HPDE6-E6E7 (cell line): ENCODE data around the gene CSNK1D.
"Not testable (repeated sequence)": the region's sequence is repeated elsewhere in the genome, so short reads cannot be mapped to it uniquely, and the experiment has no call there.

Experiments used
- DNase-seq: peaks from one replicate; pipeline ENCODE4 v3.0.0; 2011; ENCODE audit warnings: missing footprints; ENCODE audit errors: extremely low spot score

The CSNK1D gene

DNA sequence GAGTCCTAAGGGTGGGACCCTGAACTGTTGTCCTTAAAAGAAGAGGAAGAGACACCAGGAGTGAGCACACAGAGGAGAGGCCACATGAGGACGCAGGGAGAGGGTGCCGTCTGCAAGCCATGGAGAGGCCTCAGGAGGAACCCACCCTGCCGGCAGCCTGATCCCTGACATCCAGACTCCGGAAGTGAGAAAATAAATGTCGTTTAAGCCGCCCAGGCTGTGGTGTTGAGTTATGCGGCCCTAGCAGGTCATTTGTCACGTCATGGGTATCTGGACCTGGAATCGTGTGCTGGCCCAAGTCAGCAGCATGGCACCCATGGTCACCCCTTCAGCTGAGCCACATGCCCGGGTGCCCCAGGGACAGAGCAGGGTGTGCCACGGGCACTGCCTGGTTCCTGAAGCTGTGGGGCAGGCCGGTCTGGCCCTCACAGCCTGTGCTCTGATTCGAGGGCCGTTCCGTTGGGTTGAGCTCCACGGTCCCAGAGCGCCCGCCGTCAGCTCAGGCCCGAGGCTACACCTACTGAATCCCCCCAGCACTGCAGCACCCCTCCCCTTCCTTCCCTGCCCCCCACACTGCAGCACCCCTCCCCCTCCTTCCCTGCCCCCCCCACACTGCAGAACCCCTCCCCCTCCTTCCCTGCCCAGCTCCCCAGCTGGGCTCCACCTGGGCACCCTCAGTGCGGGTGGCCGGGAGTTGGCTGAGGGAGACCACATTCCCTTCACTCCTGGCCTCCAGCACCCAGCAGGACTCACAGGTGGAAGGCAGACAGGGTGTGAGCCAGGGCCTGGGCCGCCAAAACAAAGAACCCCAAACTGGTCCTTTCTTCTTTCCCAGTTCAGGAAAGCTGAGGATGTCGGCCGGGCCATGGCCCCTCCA lies 58.2 kb downstream of the CSNK1D start:
- DNase-seq, result no peak

DNA sequence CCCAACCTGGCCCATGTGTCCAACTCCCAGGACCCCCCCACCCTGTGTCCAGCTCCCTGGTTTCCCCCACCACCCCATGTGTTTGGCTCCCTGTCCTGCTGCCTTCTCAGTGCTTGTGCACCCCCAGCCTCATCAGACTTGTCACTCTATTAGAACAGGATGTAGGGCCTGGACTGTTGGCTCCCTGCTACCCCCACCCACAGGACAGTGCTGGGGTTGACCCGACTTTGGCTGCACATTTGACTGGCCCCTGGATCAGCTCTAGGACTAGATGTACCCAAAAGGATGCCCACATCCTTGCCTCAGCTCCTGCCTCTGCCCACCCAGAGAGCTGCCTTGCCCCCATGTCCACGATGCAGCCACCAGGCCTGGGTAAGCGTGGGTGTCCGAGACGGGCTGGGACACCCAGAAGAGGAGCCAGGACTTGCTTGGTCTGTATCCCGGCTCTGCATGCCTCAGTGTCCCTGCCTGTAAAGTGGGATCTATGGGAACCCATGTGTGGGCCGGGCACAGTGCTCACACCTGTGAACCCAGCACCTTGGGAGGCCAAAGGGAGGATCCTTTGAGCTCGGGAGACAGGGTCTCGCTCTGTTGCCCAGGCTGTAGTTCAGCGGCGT lies 59.4 kb downstream of the CSNK1D start:
- no peak for DNase-seq

- DNase-seq, result peak; percentile 86
These were observed 60.1 kb downstream of the CSNK1D start for GRCh38 chr17:82213251-82214011.

- DNase-seq, result peak; percentile 80
These were observed 60.9 kb downstream of the CSNK1D start, which contains the start of gene CCDC57 for GRCh38 chr17:82212331-82213250. CCDC57 (minus strand) TSS chr17:82212842; CDS start chr17:82201944, 10,898 bp downstream.

DNA sequence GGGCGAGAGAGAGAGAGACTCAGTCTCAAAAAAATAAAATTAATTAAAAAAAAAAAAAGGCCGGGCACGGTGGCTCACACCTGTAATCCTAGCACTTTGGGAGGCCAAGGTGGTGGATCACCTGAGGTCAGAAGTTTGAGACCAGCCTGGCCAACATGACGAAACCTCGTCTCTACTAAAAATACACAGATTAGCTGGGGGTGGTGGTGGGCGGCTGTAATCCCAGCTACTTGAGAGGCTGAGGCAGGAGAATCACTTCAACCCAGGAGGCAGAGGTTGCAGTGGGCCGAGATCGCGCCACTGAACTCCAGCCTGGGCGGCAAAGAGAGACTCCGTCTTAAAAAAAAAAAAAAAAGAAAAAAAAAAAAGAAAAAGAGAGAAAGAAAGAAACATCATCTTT lies 62.8 kb downstream of the CSNK1D start:
- DNase-seq, result not testable (repeated sequence)

DNA sequence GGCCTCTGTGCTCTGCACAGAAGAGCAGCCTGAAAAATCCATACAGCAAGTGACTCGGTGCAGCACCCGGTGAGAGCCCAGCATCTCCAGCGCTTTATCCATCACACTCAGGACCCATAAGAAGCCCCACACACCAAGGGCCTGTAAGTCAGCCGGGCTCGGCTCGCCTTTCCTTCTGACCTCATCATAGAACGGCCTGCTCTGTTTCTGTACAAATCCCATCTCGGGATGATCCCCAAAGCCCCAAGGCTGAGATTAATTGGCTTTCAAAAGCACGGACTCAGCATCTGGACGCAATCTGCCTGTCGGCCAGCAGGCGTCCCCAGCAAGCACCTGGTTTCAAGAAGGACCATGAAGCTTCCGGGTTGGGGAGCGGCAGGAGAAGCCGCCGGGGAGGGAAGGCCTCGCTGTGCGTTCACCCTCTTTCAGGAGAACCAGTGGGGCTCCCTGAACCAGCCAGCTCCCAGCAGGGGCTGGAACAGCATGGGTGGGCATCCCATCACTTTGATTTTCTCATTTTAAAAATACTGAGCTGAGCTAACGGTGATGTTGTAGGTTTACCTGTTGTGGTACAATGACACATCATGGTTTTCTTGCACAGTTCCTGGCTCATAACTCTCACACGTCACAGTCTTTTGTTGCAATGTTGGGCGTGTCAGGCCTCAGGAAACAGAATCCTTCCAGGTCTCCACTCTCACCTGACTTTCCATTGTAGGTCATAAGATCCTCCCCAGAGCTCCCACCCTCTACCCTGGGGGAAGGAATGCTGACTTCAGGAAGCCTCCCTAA lies 67.6 kb downstream of the CSNK1D start:
- DNase-seq, result peak; percentile 89

GRCh38 chr17:82204831-82205719 lies 68.4 kb downstream of the CSNK1D start:
- peak; percentile 88 for DNase-seq

DNA sequence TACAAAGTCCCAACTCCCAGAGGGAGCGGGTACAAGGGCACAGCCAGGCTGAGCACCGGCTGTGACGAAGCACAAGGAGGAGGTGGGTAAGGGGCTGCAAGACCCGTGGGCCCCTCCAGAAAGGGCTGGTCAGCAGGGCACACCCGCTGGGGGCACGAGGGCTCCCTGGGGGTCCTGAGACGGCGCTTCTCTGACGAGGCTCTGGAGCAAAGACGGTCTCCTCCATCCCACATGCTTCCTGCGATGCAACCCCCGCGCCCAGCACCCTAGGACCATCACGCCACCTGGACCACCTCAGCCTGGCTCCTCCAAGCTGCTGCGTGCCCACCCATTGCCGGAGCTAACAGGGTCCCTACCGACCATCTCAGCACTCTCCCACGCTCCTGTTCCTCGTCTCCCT lies 69.6 kb downstream of the CSNK1D start:
- DNase-seq, result no peak

- DNase-seq, result no peak
These were observed 70.5 kb downstream of the CSNK1D start for GRCh38 chr17:82202981-82203380.

GRCh38 chr17:82201498-82201910 lies 72.0 kb downstream of the CSNK1D start:
- DNase-seq, result no peak

GRCh38 chr17:82200743-82201497 lies 72.6 kb downstream of the CSNK1D start:
- DNase-seq, result no peak

GRCh38 chr17:82200135-82200534 lies 73.4 kb downstream of the CSNK1D start:
- DNase-seq, result no peak

DNA sequence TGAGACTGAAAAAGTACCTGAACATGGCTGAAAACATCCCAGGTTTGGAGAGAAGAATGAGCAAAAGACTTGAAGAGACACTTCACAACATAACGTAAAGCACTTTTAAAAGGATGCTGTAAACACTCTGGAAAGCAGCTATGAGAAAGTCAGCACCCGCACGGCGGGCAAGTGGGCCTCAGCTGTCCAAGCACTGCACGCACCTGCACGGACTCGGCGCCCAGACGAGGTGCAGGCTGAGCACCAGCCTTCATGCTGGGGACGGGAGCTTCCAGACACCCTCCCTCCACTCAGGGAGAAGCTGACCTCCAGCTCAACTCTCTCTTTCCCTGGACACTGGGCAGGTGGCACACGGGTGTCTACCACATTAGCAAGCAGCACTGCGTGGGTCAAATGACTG lies 74.0 kb downstream of the CSNK1D start:
- no peak for DNase-seq

GRCh38 chr17:82198092-82198491 lies 75.4 kb downstream of the CSNK1D start:
- no peak for DNase-seq

DNA sequence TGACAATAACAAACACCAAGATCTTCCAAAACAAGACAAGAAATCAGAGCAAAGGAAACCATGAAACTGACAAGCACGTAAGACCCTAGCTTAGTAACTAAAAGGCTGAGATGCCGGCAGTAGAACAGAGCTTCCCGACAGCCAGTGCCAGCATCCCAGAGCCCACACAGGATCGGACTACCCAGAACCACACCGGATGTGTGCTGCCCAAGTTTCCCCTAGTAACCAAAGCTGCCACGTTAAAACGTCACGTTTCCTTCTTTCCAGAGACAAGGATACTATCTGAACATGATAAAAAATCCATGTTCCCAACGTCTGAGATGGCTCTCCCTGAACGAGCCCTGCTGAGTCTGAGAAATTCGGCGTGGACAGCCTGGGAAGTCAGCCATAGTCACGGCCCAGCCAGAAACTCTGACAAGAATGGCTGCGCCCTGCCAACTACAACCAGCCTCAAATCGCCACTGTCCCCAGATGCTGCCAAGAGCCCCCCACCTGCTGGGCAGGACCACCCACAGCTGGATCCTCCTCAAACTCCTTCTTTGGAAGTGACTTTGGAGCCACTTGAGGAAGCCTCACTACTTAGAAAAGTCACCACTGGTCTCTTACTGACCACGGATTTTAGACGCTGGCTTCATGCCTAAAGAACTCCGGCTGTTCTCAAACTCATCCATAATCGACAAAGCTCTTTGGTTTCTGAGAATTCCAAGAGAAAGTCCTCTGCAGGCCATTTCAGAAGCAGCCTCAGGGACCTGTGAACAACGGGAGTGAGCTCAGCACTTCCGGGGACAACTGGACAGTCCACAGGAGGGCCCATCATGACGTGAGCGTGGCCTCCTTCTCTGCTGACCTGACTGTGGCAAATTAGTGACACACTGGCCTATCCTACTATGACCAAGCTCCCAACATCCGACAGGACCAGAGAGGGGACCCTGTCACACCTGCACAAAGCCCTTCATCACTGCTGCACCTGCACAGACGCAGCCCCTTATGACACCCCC lies 77.5 kb downstream of the CSNK1D start:
- no peak for DNase-seq

DNA sequence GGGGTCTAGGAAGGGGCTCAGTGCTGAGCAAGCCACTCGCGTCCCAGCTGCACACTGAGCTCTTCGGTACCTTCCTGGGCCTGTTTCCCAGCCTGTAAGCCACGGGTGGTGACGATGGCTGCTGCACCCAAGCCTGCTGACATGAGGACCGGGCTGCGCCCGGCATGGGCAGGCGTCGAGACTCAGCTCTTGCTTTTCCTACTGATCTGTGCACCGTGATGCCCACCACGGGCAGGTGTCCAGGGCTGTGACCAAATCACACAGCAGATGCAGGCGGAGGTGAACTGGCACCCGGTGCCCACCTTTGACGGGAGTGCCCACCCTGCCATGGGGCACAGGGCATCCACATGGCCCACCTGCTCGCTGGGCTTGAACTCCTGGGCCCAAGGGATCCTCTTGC lies 78.7 kb downstream of the CSNK1D start:
- no peak for DNase-seq

DNA sequence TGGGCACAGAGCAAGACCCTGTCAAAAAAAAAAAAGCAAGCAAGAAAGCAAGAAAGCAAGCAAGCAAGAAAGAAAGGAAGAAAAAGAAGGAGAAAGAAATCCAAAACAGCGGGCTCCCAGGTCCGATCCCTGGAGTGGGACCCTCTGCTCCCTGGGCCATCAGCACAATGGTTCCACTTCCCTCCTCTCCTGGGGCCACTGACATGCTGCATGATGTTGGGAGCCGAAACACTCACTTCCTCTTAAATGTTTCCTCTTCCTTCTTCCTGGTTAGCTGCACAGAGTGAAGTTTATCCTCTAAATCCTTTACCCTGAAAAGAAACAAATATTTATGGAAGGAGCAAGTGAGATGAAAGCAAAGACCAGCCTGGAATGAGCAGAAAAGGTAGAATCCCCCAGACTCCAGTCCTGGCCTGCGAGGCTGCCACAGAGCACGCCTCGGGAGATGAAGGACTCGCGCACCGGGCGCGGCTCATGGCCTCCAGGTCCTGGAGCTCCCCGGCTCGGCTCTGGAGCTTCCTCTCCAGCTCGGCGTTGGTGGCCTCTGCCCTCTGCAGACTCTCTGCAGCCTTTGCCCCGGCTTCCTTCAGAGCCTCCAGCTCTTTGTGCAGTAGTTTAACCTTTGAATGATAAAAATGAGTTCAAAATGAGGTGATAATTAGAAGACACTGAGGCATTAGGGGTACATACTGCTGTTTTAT lies 79.8 kb downstream of the CSNK1D start:
- no peak for DNase-seq
